Keratinocyte (primary cell): ENCODE data around the gene ABCA3. TPM values are rescaled to one million over a fixed set of nuclear protein-coding genes. Genes with fewer than 3 reads are reported as not detected.

ENCODE experiments used
- DNase-seq: peaks from one replicate; pipeline ENCODE4 v3.0.0-alpha.2; 2011; ENCODE audit warnings: low read depth, missing footprints, low spot score
- FAIRE-seq: peaks from 2 replicates; lab custom pipeline; 2011; peaks lifted over from hg19 to GRCh38; lab: Jason Lieb, UNC
- H2AFZ ChIP-seq: 2 replicates; pipeline ENCODE4 v1.6.0; 2012; ENCODE audit warnings: low read length, control low read depth, inconsistent platforms; ENCODE audit not compliant: control insufficient read depth
- H3K27ac ChIP-seq: 2 replicates; pipeline ENCODE4 v1.5.1; 2011; ENCODE audit warnings: low read length; ENCODE audit not compliant: control insufficient read depth, insufficient read depth
- H3K27me3 ChIP-seq: 3 replicates; pipeline ENCODE4 v1.6.0; 2011; ENCODE audit warnings: low read length; ENCODE audit not compliant: control insufficient read depth, insufficient read depth; ENCODE audit errors: extremely low read depth
- H3K36me3 ChIP-seq, 2 experiments: 2 replicates in 1 of 2; 3 replicates in 1 of 2; pipeline ENCODE4 v1.5.1; 2011; ENCODE audit warnings: low read length in 2 of 2, mild to moderate bottlenecking in 1 of 2; ENCODE audit not compliant: control insufficient read depth in 2 of 2, insufficient read depth in 2 of 2; ENCODE audit errors: extremely low read depth in 1 of 2
- H3K4me1 ChIP-seq: 3 replicates; pipeline ENCODE4 v1.5.1; 2011; ENCODE audit warnings: low read length; ENCODE audit not compliant: control insufficient read depth, insufficient read depth; ENCODE audit errors: extremely low read depth
- H3K4me2 ChIP-seq: 3 replicates; pipeline ENCODE4 v1.6.0; 2011; ENCODE audit warnings: low read depth, low read length; ENCODE audit not compliant: control insufficient read depth, insufficient read depth; ENCODE audit errors: extremely low read depth
- H3K4me3 ChIP-seq, 3 experiments: fragments of 200-600 bp in 1 of 3; sonication (generic) in 1 of 3; 2 replicates in 2 of 3; 3 replicates in 1 of 3; pipeline ENCODE4 v1.5.1; 2011 to 2016; ENCODE audit warnings: low read length in 3 of 3, mild to moderate bottlenecking in 3 of 3, control low read depth in 2 of 3, inconsistent platforms in 1 of 3, low read depth in 1 of 3, mixed read lengths in 1 of 3, mixed run types in 1 of 3, moderate library complexity in 1 of 3; ENCODE audit not compliant: control insufficient read depth in 2 of 3, insufficient read depth in 2 of 3; ENCODE audit errors: extremely low read depth in 1 of 3
- H3K79me2 ChIP-seq: 2 replicates; pipeline ENCODE4 v1.6.0; 2012; ENCODE audit warnings: low read length; ENCODE audit not compliant: control insufficient read depth, insufficient read depth
- H3K9ac ChIP-seq: 3 replicates; pipeline ENCODE4 v1.6.0; 2011; ENCODE audit warnings: low read length; ENCODE audit not compliant: control insufficient read depth, insufficient read depth; ENCODE audit errors: extremely low read depth
- H3K9me1 ChIP-seq: 3 replicates; pipeline ENCODE4 v1.6.0; 2011; ENCODE audit warnings: low read length; ENCODE audit not compliant: control insufficient read depth, insufficient read depth; ENCODE audit errors: extremely low read depth
- H3K9me3 ChIP-seq: 2 replicates; pipeline ENCODE4 v1.5.1; 2012; ENCODE audit warnings: low read depth, low read length; ENCODE audit not compliant: control insufficient read depth
- H4K20me1 ChIP-seq: 3 replicates; pipeline ENCODE4 v1.6.0; 2011; ENCODE audit warnings: low read length; ENCODE audit not compliant: control insufficient read depth, insufficient read depth; ENCODE audit errors: extremely low read depth
- CTCF ChIP-seq, 3 experiments: IDR thresholded peaks in 1 of 3; conservative IDR thresholded peaks in 1 of 3; optimal IDR thresholded peaks in 1 of 3; 2 replicates in 2 of 3; 3 replicates in 1 of 3; pipeline versions ENCODE3 to v1.5.1; 2011; ENCODE audit warnings: low read length in 3 of 3, mild to moderate bottlenecking in 3 of 3, moderate library complexity in 2 of 3, control low read depth in 1 of 3, inconsistent platforms in 1 of 3; ENCODE audit not compliant: insufficient read depth in 2 of 3; ENCODE audit errors: extremely low read depth in 1 of 3
- EZH2 ChIP-seq: IDR thresholded peaks from one replicate; pipeline ENCODE4 v1.6.1; 2012; ENCODE audit warnings: inconsistent platforms, mild to moderate bottlenecking, low read length, moderate library complexity
- dilution Hi-C: fragments of 300-500 bp; cut with MboI; formaldehyde crosslinking; loops from one replicate; pipeline ENCODE4 v1.7.0; 2020; ENCODE audit warnings: low sequenced_read_pairs; ENCODE audit not compliant: extremely low pct_ligation_motif_present
- polyA plus RNA-seq, 5 experiments: library from polyadenylated mRNA; depleted of rRNA in 3 of 5; stranded (reverse) in 3 of 5; stranded (forward) in 1 of 5; unstranded in 1 of 5; fragments of >200 nt; gene quantifications; 1 replicate in 1 of 5; 2 replicates in 3 of 5; 3 replicates in 1 of 5; pipeline versions ENCODE4 v1.2.1 to v1.2.3, GENCODE V29; 2011 to 2012; ENCODE audit warnings: missing spikeins in 2 of 5, low read depth in 1 of 5, low replicate concordance in 1 of 5
- small RNA-seq, 3 experiments: library from RNA; depleted of rRNA; stranded (forward); fragments of <200 nt; gene quantifications; one replicate each; pipeline ENCODE3, GENCODE V24; 2012; ENCODE audit warnings: low read depth in 3 of 3, low replicate concordance in 1 of 3; ENCODE audit not compliant: insufficient read length in 3 of 3

Gene ABCA3
- polyA plus RNA-seq, 1 donor (not counting 4 experiments of a cell fraction or from before 2014, with no cell fraction given), result 0.08 TPM

- Histone ChIP-seq H3K27ac (no peak overlapping the region), H3K4me3 (no peak overlapping the region), H3K36me3 (peaks cover 7 to 28% of the 10 kb centered on the region in 2 experiments), H4K20me1 (no peaks in the 10 kb centered on the region), H3K9me1 (peaks cover 3% of the 10 kb centered on the region), H3K79me2 (peaks cover 46% of the 10 kb centered on the region), H3K9me3 (no peaks in the 10 kb centered on the region), H3K9ac (no peak overlapping the region), H3K4me1 (peaks cover 23% of the 10 kb centered on the region), H3K27me3 (no peaks in the 10 kb centered on the region), H3K4me2 (no peak overlapping the region), H2AFZ (no peak overlapping the region)
- no peak for FAIRE-seq
- no peak for DNase-seq
- TF ChIP-seq EZH2 (no peak), CTCF (optimal IDR thresholded peaks at IDR 0.05 in 1 of 3, IDR thresholded peaks at IDR 0.05 in 1 of 3, conservative IDR thresholded peaks at IDR 0.05 in 1 of 3; ENCODE audit: extremely low read depth in 1 of 3, insufficient read depth in 2 of 3, low read length in 3 of 3) (no peak)
- dilution Hi-C loops, result no loop called here
These were observed 113.6 kb downstream of the ABCA3 start for GRCh38 chr16:2226918-2227317.

GRCh38 chr16:2226245-2226793 lies 114.2 kb downstream of the ABCA3 start:
- H3K4me1 ChIP-seq, result peaks cover 20% of the 10 kb centered on the region
- H3K9me3 ChIP-seq, result no peaks in the 10 kb centered on the region
- dilution Hi-C loops, result no loop called here
- H3K79me2 ChIP-seq, result peaks cover 46% of the 10 kb centered on the region
- no peaks in the 10 kb centered on the region for H3K27me3 ChIP-seq
- DNase-seq, result no peak
- no peak for TF ChIP-seq CTCF (optimal IDR thresholded peaks at IDR 0.05 in 1 of 3, IDR thresholded peaks at IDR 0.05 in 1 of 3, conservative IDR thresholded peaks at IDR 0.05 in 1 of 3; ENCODE audit: extremely low read depth in 1 of 3, insufficient read depth in 2 of 3, low read length in 3 of 3)
- TF ChIP-seq EZH2, result no peak
- no peak overlapping the region for H3K4me2 ChIP-seq
- no peak overlapping the region for H3K4me3 ChIP-seq
- no peak overlapping the region for H2AFZ ChIP-seq
- H4K20me1 ChIP-seq, result no peaks in the 10 kb centered on the region
- H3K9me1 ChIP-seq, result peaks cover 3% of the 10 kb centered on the region
- no peak overlapping the region for H3K9ac ChIP-seq
- peaks cover 5 to 26% of the 10 kb centered on the region in 2 experiments for H3K36me3 ChIP-seq
- H3K27ac ChIP-seq, result no peak overlapping the region
- FAIRE-seq, result no peak

Small RNAs within 50 kb of the gene (small RNA-seq; reads per million reads assigned to genes)
- gene MIR3677 (0 to 0.33 (median 0.07) reads per million in 3 experiments), gene MIR4717 (0 reads per million in 3 experiments)

Other genes with a start within 250 kb of the ABCA3 start
- gene PKD1, start 204.8 kb downstream of the ABCA3 start, polyA plus RNA-seq, result 10.6 to 22.9 TPM (median 16.4 TPM) in 3 replicates
- gene RAB26, start 192.1 kb downstream of the ABCA3 start, polyA plus RNA-seq, result 0.44 to 0.91 TPM (median 0.58 TPM) in 3 replicates
- 38.4 to 52.1 TPM (median 45.9 TPM) in 3 replicates for gene TRAF7, start 184.9 kb downstream of the ABCA3 start, polyA plus RNA-seq
- gene CASKIN1, start 144.1 kb downstream of the ABCA3 start, polyA plus RNA-seq, result 0.01 to 0.45 TPM (median 0.04 TPM) in 3 replicates
- 35.7 to 68.9 TPM (median 54.7 TPM) in 3 replicates for gene MLST8, start 135.3 kb downstream of the ABCA3 start, polyA plus RNA-seq
- gene BRICD5, start 129.9 kb downstream of the ABCA3 start, polyA plus RNA-seq, result 1.8 to 5.9 TPM (median 3.5 TPM) in 3 replicates
- gene PGP, start 125.9 kb downstream of the ABCA3 start, polyA plus RNA-seq, result 10.3 to 18.0 TPM (median 10.4 TPM) in 3 replicates
- gene E4F1, start 117.1 kb downstream of the ABCA3 start, polyA plus RNA-seq, result 10.5 to 24.7 TPM (median 11.1 TPM) in 3 replicates
- 0.31 to 1.1 TPM (median 0.41 TPM) in 3 replicates for gene DNASE1L2, start 104.3 kb downstream of the ABCA3 start, polyA plus RNA-seq
- gene ECI1, start 89.1 kb downstream of the ABCA3 start, polyA plus RNA-seq, result 19.7 to 32.0 TPM (median 24.2 TPM) in 3 replicates
- 79.2 to 226 TPM (median 89.4 TPM) in 3 replicates for gene RNPS1, start 72.6 kb downstream of the ABCA3 start, polyA plus RNA-seq
- gene CCNF, start 88.7 kb upstream of the ABCA3 start, polyA plus RNA-seq, result 1.3 to 8.3 TPM (median 3.5 TPM) in 3 replicates
- gene TEDC2, start 119.4 kb upstream of the ABCA3 start, polyA plus RNA-seq, result 2.4 to 2.8 TPM (median 2.7 TPM) in 3 replicates
- gene NTN3, start 130.6 kb upstream of the ABCA3 start, polyA plus RNA-seq, result not detected in 3 replicates
- gene TBC1D24, start 134.4 kb upstream of the ABCA3 start, polyA plus RNA-seq, result 2.4 to 3.6 TPM (median 3.0 TPM) in 3 replicates
- gene ATP6V0C, start 173.2 kb upstream of the ABCA3 start, polyA plus RNA-seq, result 10.6 to 109 TPM (median 11.4 TPM) in 3 replicates
- gene AMDHD2, start 179.6 kb upstream of the ABCA3 start, polyA plus RNA-seq, result 8.9 to 26.3 TPM (median 12.0 TPM) in 3 replicates
- not detected in 3 replicates for gene CEMP1, start 190.7 kb upstream of the ABCA3 start, polyA plus RNA-seq
- 23.4 to 27.2 TPM (median 23.6 TPM) in 3 replicates for gene PDPK1, start 197.3 kb upstream of the ABCA3 start, polyA plus RNA-seq